ENCODE data around the gene SNRK. TPM values are rescaled to one million over a fixed set of nuclear protein-coding genes. Genes with fewer than 3 reads are reported as not detected.

Gene SNRK
- total RNA-seq, 6 experiments from 2014 or later, result 14.0 to 26.2 (median 15.3) TPM

DNA sequence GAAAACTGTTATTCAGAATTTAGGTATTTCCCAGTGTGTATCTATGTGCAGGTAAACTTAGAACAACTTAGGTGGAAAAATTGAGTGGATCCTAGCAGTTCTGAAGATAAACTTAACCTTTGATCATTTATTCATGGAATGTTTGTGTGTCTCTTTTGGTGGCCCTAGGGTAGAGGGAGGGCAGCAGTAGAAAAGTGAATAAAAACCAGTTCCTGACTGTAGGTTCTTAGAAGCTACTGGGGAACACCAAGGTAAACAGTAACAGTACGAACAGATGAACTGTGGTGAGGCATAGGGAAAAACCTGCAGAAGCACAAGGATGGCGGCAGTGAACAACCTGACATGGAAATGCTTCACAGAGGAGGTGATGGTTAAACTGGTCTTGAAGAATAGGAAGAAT, 2.5 kb downstream of the SNRK start:
- DNase-seq, result no peak
- no peak for TF ChIP-seq POLR2A (IDR thresholded peaks at IDR 0.05)
- TF ChIP-seq, protein P1, sequence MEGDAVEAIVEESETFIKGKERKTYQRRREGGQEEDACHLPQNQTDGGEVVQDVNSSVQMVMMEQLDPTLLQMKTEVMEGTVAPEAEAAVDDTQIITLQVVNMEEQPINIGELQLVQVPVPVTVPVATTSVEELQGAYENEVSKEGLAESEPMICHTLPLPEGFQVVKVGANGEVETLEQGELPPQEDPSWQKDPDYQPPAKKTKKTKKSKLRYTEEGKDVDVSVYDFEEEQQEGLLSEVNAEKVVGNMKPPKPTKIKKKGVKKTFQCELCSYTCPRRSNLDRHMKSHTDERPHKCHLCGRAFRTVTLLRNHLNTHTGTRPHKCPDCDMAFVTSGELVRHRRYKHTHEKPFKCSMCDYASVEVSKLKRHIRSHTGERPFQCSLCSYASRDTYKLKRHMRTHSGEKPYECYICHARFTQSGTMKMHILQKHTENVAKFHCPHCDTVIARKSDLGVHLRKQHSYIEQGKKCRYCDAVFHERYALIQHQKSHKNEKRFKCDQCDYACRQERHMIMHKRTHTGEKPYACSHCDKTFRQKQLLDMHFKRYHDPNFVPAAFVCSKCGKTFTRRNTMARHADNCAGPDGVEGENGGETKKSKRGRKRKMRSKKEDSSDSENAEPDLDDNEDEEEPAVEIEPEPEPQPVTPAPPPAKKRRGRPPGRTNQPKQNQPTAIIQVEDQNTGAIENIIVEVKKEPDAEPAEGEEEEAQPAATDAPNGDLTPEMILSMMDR (IDR thresholded peaks at IDR 0.05), result no peak
- Histone ChIP-seq H3K4me1 (peaks cover 0 to 38% (median 8%) of the 10 kb centered on the region in 4 donors), H3K9me3 (no peaks in the 10 kb centered on the region), H3K36me3 (no peaks in the 10 kb centered on the region), H3K27ac (peak overlapping the region; percentile 78 to 96 (median 80)), H3K27me3 (no peaks in the 10 kb centered on the region), H3K4me3 (peak overlapping the region; percentile 46 to 66 (median 57))
- intact Hi-C loops (cut with DNase I), result no loop called here
- 17% methylated on average over 2 of the region's 2 CpGs for WGBS (ENCODE audit: insufficient coverage, low coverage, low lambda C conversion rate, missing lambda C conversion rate)
- peak; percentile 18 to 45 (median 34) for ATAC-seq

DNA sequence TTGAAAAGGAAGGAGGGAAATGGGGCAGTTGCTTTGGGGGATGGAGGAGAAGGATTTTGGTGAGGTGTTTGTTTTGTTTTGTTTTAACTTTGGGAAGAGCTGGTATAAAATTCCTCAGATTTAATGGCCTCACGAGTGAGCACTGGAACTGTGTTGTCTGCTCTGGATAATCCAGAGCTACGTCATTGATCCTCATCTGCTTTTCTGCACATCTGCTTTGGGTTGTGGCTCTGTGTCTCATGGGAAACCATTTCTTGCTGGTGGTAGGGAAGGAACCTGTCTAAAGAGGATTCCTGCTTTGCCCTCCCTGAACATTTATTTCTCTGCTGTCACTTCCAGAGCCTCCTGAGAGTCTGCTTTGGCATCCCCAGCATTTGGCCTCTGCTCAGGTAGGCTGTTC, 3.1 kb downstream of the SNRK start:
- ATAC-seq, result no peak
- H3K27me3 ChIP-seq, result no peaks in the 10 kb centered on the region
- no peak for DNase-seq
- H3K9me3 ChIP-seq, result no peaks in the 10 kb centered on the region
- 0% methylated on average over 2 of the region's 2 CpGs for WGBS (ENCODE audit: insufficient coverage, low coverage, low lambda C conversion rate, missing lambda C conversion rate)
- H3K4me3 ChIP-seq, result peak overlapping the region; percentile 46 to 66 (median 57)
- H3K4me1 ChIP-seq, result peaks cover 0 to 40% (median 8%) of the 10 kb centered on the region in 4 donors
- peak overlapping the region; percentile 78 to 96 (median 80) for H3K27ac ChIP-seq
- intact Hi-C loops (cut with DNase I), result no loop called here
- no peaks in the 10 kb centered on the region for H3K36me3 ChIP-seq
- TF ChIP-seq POLR2A (IDR thresholded peaks at IDR 0.05), result no peak

DNA sequence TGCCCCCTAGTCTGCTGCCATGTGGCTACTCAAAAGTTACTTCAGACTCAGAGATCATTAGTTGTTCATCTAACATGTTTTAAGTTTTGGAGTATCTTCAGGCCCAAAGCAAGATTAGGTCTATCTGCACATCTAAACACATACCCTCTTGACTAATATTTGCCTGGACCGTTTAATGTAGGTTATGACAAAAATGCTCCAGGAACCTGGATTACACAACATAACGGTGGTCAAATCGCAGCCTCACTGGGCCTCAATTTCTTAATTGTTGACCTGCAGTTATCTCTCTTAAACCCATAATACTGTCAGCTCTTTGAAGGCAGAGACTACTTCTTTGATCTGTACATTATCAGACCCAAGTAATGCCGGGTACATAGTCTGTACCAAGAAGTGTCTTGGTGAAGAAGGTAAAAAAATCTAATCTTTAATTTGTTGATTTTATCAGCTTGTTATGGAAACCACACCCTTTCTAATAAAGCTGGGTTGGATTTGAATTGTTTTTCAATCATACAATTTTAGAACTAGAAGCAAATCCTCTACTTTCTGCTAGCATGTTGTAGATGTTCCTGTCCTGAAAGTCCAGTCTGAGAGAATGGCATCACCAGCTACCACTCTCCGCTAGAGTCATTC, 3.6 kb downstream of the SNRK start:
- H3K27ac ChIP-seq, result peak overlapping the region; percentile 78 to 96 (median 80)
- DNase-seq (no peak), ATAC-seq (no peak)
- 29% methylated on average over 5 of the region's 5 CpGs for WGBS (ENCODE audit: insufficient coverage, low coverage, low lambda C conversion rate, missing lambda C conversion rate)
- peaks cover 0 to 46% (median 8%) of the 10 kb centered on the region in 4 donors for H3K4me1 ChIP-seq
- H3K9me3 ChIP-seq, result no peaks in the 10 kb centered on the region
- peak overlapping the region in 1 of 3 donors; percentile 46 for H3K4me3 ChIP-seq
- no peak for TF ChIP-seq POLR2A (IDR thresholded peaks at IDR 0.05)
- TF ChIP-seq, protein P1 (IDR thresholded peaks at IDR 0.05), result no peak
- intact Hi-C loops (cut with DNase I), result no loop called here
- no peaks in the 10 kb centered on the region for H3K36me3 ChIP-seq
- no peaks in the 10 kb centered on the region for H3K27me3 ChIP-seq

DNA sequence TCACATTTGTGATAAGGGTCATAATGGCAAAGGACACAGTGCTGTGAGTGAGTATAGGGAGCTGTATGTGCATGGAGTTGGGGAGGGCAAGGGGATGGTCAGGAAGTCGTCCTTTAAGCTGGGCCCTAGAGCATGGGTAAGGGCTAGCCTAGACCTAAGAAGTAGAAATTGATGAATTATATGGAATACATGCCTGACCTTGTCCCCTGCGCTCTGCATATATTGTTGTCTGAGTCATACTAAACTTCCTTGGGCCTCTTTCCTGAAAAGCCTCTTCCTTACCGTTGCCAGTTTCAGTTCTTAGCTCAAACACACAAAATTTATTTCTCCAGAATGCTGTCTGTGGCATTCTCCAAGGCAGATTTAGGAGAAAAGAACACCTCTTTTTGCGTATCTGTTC, 4.6 kb downstream of the SNRK start:
- DNase-seq (no peak), ATAC-seq (no peak)
- Histone ChIP-seq H3K4me1 (peaks cover 0 to 56% (median 8%) of the 10 kb centered on the region in 4 donors), H3K36me3 (no peaks in the 10 kb centered on the region), H3K4me3 (no peak overlapping the region), H3K9me3 (no peaks in the 10 kb centered on the region), H3K27me3 (no peaks in the 10 kb centered on the region), H3K27ac (peak overlapping the region in 1 of 3 donors; percentile 9)
- no peak for TF ChIP-seq POLR2A (IDR thresholded peaks at IDR 0.05)
- TF ChIP-seq, protein P1 (IDR thresholded peaks at IDR 0.05), result no peak
- 46% methylated on average over 3 of the region's 4 CpGs for WGBS (ENCODE audit: insufficient coverage, low coverage, low lambda C conversion rate, missing lambda C conversion rate)
- intact Hi-C loops (cut with DNase I), result no loop called here

DNA sequence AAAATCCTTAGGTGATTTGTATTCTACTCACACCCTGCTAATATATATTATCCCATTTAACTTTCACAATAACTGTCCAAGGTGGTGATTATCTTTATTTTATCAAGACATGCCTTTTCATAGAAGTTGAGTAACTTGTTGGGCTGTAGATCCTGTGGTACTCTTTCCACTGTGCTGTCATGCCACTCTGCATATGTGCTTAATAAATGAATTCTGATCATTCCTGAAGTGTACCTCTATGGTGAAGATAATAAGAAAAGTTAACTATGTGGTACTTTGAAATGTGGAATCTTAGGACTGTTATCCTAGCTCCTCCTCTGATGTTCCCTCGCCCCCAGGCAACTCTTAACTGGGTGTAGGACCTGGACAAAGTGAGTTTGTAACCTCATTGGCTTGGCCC, 5.2 kb downstream of the SNRK start:
- H3K27ac ChIP-seq, result no peak overlapping the region
- intact Hi-C loops (cut with DNase I), result no loop called here
- WGBS (ENCODE audit: insufficient coverage, low coverage, low lambda C conversion rate, missing lambda C conversion rate), result 100% methylated on average over 1 of the region's 1 CpG
- no peaks in the 10 kb centered on the region for H3K27me3 ChIP-seq
- no peak overlapping the region for H3K4me3 ChIP-seq
- no peak for DNase-seq
- H3K36me3 ChIP-seq, result no peaks in the 10 kb centered on the region
- TF ChIP-seq POLR2A (IDR thresholded peaks at IDR 0.05), result no peak
- no peaks in the 10 kb centered on the region for H3K9me3 ChIP-seq
- no peak for ATAC-seq
- peaks cover 0 to 57% (median 8%) of the 10 kb centered on the region in 4 donors for H3K4me1 ChIP-seq
